Astrocyte of the hippocampus (primary cell): ENCODE results near the gene EPHA2.

Experiments
- DNase-seq: peaks from one replicate; pipeline ENCODE4 v3.0.0; 2011; ENCODE audit warnings: low read depth, low spot score

EPHA2 gene

DNA sequence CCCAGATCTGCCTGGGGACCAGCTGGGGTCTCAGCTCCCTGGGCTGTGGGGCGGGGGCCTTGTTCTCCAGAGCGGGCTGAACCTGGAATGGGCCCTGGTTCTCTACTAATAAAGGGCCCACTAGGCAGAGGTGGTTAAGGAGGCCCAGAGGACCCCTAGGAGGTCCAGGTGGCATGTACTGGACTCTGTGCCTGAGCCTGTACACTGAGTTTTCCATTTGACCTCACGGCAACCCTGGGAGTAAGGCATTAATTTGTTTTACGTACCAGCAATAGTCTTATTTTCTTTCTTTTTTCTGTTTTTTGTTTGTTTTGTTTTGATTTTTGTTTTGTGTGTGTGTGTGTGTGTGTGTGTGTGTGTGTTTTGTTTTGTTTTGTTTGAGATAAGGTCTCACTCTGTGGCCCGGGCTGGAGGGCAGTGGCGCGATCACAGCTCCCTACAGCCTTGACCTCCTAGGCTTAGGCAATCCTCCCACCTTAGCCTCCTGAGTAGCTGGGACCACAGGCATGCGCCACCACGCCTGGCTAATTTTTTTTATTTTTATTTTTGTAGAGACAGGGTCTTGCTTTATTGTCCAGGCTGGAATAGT lies 62.9 kb downstream of the EPHA2 start:
- no peak for DNase-seq

- DNase-seq, result no peak
Observed at GRCh38 chr1:16092097-16092922, 63.6 kb downstream of the EPHA2 start.

DNA sequence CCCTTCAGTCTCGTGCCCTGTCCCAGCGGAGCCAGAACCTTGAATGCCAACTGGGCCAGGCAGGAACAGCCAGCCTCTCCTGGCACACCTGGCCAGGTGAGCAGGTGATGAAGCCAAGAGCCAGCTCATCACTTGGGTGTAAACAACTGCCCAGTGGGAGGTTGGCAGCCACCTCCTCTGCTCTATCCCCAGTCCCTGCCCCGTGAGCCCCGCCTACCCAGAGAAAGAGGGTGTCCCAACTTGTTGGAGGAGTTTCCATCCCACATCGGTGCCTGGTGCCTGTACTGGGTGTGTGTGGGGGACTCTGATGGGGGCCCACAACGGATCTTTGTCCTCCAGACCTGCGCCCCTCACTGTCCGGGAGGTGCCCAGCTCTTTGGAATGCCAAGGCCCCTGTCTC lies 64.6 kb downstream of the EPHA2 start:
- no peak for DNase-seq

DNA sequence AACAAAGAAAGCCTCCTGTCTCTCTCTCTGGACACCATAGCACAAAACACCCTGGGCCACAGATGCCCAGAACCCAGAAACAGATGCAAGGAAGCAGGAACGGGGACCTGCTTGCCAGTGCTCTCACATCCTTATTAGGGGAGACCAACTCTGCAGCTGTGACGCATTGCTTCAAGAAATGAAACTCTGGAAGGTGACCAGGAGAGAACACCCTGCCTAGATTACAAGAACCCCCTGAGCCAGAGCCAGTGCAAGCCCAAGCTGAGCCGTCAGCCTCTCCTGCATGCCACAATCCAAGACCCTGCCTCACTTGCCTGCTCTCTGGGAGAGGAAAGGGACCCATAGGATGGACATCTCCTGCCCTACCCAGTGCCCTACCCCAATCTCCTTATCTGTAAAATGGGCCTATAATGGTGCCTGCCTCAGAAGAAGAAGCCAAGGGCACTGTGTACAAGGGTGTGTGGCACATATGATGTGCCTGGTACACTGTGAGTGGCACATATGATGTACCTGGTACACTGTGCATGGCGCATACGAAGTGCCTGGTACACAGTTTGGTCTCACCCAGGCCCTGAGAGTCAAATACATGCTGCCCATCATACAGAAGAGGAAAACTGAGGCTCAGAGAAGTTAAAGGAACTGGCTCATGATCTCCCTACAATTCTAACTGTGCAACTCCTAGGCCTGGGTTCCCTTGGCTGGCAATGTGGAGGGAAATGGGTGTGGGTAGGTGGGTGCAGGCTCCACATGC lies 65.6 kb downstream of the EPHA2 start:
- no peak for DNase-seq

GRCh38 chr1:16088996-16089395 lies 66.9 kb downstream of the EPHA2 start:
- peak; percentile 81 for DNase-seq

DNA sequence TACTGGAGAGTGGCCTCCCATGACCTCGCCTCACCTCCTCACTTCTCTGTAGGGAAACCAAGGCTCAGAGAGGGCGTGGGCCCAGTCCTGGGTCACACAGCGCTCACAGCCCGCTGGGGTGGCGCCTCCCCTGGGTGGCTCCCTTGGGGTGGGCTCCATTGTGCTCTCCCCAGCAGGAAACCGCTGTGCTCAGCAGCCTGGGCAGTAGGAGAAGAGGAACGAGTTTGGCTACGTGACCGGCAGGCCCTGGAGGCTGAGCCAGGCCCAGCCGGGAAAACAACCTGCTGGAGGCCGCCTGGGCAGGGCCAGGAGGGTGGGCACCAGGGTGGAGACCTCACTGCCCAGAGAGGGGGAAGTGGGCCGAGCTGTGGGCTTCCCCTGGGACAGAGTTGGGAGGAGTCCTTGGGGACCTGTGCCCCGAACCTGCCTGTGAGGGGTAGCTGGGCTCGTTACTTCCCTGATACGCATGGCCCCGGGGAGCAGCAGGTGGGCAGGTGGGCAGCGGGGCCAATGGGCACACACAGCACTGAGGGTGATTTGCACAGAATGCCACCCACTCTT lies 67.4 kb downstream of the EPHA2 start:
- no peak for DNase-seq

GRCh38 chr1:16087733-16088132 lies 68.1 kb downstream of the EPHA2 start:
- no peak for DNase-seq

DNA sequence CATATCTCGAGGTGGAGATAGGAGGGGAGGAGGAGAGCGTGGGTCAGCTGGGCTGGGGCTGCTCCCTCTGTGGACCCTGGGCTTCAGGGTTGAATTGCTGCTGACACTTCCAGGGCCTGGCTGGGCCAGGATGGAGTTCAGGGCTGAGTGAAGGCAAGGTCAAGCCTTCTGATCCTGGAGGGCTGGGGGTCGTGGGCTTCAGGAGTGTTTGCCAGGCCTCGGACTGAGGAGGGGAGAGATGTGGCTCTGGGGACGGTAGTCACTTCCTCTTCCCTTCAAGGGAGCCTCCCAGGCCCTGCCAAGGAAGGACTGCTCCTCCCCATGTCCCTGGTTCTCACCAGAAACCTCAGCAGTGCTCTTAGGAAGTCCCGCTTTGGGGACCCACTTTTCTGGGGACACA lies 70.3 kb downstream of the EPHA2 start:
- no peak for DNase-seq

DNA sequence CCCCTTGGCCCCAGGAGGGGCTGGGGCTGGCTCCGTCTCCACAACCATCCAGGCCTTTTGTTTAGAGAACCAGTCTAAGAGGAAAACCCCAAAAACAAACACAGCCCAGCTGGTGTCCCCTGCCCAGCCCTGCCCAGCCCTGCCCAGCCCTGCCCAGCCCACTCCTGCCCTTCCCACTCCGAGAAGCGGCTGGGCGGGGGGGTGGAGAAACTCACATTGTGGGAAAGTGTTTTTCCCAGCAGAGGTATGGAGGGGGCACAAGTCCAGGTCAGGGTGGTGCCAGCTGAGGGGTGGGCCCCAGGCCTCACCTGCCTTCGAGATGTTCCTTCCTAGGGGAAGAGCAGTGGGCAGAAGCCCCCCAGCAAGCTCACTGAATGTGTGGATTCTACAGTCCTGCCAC lies 72.4 kb downstream of the EPHA2 start:
- no peak for DNase-seq

DNA sequence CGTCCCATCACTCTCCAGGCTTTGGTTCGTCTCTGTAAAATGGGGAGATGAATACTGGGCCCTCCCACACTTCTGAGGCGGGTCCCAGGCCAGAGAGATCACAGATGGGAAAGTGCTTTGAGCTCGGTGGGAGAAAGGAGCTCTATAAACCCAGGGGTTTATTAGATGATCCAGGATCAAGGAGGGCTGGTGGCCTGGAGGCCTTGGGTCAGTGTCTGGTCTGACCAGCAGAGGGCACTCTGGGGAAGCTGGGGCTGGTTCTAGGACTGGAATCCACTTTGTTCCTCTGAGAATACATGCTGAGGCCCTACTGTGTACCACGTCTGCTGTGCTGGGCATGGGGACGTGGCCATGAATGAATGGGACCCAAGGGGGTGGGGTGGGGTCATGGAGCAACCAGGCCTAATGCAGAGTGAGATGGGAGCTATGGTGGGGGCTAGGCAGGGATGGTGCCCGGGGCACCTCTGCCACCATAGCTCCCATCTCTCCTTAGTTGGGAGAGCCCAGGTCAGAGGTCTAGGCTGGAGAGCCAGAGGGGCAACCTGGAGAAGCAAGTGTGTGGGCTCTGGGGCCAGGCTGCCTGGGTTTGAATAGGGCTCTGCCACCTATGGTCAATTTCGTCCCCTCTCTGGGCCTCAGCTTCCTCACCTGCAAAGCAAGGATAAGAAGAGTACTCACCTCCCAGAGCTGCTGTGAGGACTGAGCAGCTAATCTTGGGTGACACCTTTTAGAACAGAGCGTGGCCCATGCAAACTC lies 73.4 kb downstream of the EPHA2 start:
- DNase-seq, result peak; percentile 81

DNA sequence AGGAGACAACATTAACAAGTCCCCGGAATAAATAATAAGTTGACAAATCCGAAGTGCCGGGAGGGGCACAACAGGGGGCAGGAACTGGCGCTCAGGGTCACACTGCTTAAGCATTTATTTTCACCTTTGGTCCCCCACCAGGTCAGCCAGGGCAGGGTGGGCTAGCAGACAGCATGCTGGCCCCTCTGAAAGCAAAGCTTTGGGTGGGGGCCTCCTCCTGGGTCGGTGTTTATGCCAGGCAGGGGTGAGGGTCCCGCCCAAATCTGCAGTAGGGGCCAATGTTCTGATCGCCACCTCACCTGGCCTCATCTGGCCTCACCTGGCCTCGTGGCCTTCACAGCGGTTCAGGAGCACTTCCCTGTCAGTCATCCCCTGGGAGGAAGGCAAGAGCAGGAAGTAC lies 74.2 kb downstream of the EPHA2 start:
- DNase-seq, result no peak

- no peak for DNase-seq
Observed at GRCh38 chr1:16080422-16081150, 75.3 kb downstream of the EPHA2 start.

- DNase-seq, result peak; percentile 88
Observed at GRCh38 chr1:16078925-16079656, 76.8 kb downstream of the EPHA2 start.

- peak; percentile 35 for DNase-seq
Observed at GRCh38 chr1:16077406-16078245, 78.2 kb downstream of the EPHA2 start.

DNA sequence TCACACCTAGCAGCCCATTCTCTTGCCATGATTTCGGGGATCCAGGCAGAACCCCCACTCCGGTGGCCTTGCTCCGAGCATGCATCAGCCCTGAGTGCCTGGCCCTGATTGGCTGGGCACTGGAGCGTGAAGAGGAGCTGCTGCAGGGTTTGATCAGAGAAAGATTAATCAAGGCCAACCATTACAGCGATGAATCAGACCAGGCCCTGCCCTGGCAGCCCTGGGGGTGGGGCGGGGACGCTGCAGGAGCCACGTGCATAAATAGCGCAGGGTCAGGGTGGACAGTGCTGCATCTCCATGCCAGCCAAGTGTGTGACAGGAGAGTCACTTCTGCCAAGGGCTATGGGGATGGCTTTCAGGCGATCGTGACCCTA lies 79.0 kb downstream of the EPHA2 start:
- peak; percentile 67 for DNase-seq

DNA sequence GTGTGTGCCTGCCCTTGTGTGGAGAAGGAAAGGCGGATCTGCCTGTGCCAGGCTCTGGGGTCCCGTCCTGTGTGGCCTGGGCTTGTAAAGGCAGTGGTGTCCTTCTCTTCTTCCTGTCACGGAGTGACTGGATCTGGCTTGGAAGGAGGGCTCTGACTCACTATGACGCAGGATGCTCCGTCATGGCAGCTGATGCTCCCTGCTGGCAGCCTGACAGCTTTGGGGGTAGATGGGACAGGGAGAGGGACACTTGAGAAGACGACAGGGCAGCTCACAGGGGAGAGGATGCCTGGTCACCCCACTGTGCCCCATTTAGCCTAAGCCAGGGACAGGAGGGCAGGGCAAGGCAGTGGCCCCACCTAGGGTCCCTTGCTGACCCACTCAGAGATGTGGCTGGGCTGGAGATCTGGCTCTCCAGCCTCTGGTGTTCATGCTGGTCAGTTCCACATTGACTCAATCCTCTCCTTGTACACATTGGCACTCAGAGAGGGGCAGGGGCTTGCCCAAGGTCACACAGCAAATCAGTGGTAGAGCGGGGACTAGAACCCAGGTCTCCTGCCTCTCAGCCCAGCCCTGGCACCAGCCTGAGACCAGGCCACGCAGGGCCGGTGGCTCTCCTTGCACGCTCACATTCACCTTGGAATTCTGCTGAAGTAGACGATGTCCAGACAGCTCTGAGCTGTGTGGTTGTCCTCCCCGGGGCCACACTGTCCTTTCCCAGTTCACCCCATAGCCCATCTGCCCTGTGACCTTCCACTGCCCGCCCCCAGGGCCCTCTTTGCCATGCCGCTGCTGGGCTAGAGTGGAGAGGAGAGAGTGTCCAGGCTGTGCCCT lies 79.6 kb downstream of the EPHA2 start:
- DNase-seq, result peak; percentile 89

DNA sequence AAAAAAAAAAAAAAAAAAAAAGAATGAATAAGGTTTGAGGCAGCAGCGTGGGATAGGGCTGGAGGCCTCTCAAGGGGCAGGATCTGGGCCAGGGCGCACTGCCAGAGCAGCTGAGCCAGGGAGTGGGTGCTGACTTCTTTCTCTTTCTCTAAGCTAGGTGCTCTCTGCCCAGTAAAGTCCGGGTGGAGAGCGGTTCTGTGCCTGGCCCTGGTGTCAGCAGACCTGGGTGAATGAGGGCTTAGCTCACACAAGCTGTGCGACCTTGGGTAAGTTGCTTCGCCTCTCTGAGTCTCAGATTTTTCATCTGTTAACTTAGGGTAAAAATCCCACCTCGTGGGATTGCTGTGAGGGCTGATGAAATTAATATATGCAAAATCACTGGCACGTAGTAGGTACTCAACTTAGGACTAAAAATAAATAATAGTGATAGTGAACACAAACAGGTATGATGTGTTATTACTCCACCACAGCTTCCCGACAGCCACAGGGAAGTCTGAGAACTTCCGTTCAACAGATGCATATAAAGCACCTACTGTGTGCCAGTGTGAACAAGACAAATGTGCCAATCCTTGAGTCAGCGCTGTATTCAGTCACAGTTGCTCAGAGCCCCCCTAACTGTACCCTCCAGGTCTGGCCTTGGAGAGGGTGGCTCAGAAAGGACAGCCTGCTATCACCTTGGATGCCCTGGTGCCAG lies 80.4 kb downstream of the EPHA2 start:
- DNase-seq, result peak; percentile 78
